NCI-H2029 treated with DMSO at 0.1 percent for 48 hours (cell line): ENCODE measurements around the gene VWC2.
"Not testable (repeated sequence)": the region's sequence is repeated elsewhere in the genome, so short reads cannot be mapped to it uniquely, and the experiment has no call there.

Experiments
- DNase-seq: peaks from one replicate; lab custom pipeline; 2025; lab: John Stamatoyannopoulos, UW

VWC2 gene

GRCh38 chr7:49851614-49851934, 78.1 kb downstream of the VWC2 start:
- DNase-seq: not testable (repeated sequence)

GRCh38 chr7:49852619-49853462, 79.4 kb downstream of the VWC2 start:
- DNase-seq: no peak

GRCh38 chr7:49855281-49855980, 82.0 kb downstream of the VWC2 start:
- no peak for DNase-seq

GRCh38 chr7:49860293-49860692, 86.9 kb downstream of the VWC2 start:
- no peak for DNase-seq

- no peak for DNase-seq
These were observed 92.8 kb downstream of the VWC2 start for GRCh38 chr7:49866076-49866735.

- no peak for DNase-seq
These were observed 93.5 kb downstream of the VWC2 start for GRCh38 chr7:49866910-49867309.

GRCh38 chr7:49873420-49873819, 100.0 kb downstream of the VWC2 start:
- no peak for DNase-seq

- no peak for DNase-seq
These were observed 101.9 kb downstream of the VWC2 start for GRCh38 chr7:49875336-49875735.

GRCh38 chr7:49876202-49876601, 102.8 kb downstream of the VWC2 start:
- DNase-seq: no peak

GRCh38 chr7:49878089-49878488, 104.7 kb downstream of the VWC2 start:
- DNase-seq: no peak

- no peak for DNase-seq
These were observed 105.2 kb downstream of the VWC2 start for GRCh38 chr7:49878627-49879026.

GRCh38 chr7:49883933-49884332, 110.5 kb downstream of the VWC2 start:
- no peak for DNase-seq

GRCh38 chr7:49885593-49886285, 112.3 kb downstream of the VWC2 start:
- no peak for DNase-seq

GRCh38 chr7:49892481-49892880, 119.0 kb downstream of the VWC2 start:
- no peak for DNase-seq

GRCh38 chr7:49893131-49893530, 119.7 kb downstream of the VWC2 start:
- DNase-seq: no peak

GRCh38 chr7:49894543-49894942, 121.1 kb downstream of the VWC2 start:
- no peak for DNase-seq

GRCh38 chr7:49911909-49912308, 138.5 kb downstream of the VWC2 start:
- DNase-seq: no peak

GRCh38 chr7:49926720-49927119, 153.3 kb downstream of the VWC2 start:
- DNase-seq: no peak

GRCh38 chr7:49927631-49928030, 154.2 kb downstream of the VWC2 start:
- no peak for DNase-seq

- no peak for DNase-seq
These were observed 155.3 kb downstream of the VWC2 start for GRCh38 chr7:49928787-49929186.

GRCh38 chr7:49931627-49932026, 158.2 kb downstream of the VWC2 start:
- no peak for DNase-seq

GRCh38 chr7:49937608-49938007, 164.2 kb downstream of the VWC2 start:
- DNase-seq: no peak
